Activated T-cell treated with anti-CD3 and anti-CD28 coated beads, Interleukin-2, amount 50 U/mL, for 4 hours (primary cell): ENCODE data around the gene HS6ST2. TPM values are rescaled to one million over a fixed set of nuclear protein-coding genes. Genes with fewer than 3 reads are reported as not detected.

ENCODE experiments used
- ATAC-seq, 2 donors: fragments of 200-7000 bp; cut with Tn5 transposase; one replicate each; pipeline ENCODE4 v1.10.0; 2021
- DNase-seq: peaks from one replicate; pipeline ENCODE4 v3.0.0-alpha.2; 2020
- H3K27me3 Mint-ChIP-seq: one replicate; pipeline ENCODE4 v1.8.0; 2021; ENCODE audit warnings: low read depth, mixed read lengths
- H3K36me3 Mint-ChIP-seq: one replicate; pipeline ENCODE4 v1.8.0; 2022; ENCODE audit warnings: mixed read lengths; ENCODE audit not compliant: insufficient read depth
- H3K4me1 Mint-ChIP-seq: one replicate; pipeline ENCODE4 v1.8.0; 2021; ENCODE audit warnings: low read depth, mixed read lengths
- H3K4me3 Mint-ChIP-seq: one replicate; pipeline ENCODE4 v1.8.0; 2021; ENCODE audit warnings: mild to moderate bottlenecking, moderate library complexity, mixed read lengths
- H3K9me3 Mint-ChIP-seq: one replicate; pipeline ENCODE4 v1.8.0; 2021; ENCODE audit warnings: mixed read lengths
- total RNA-seq, 3 donors: library from RNA; stranded (reverse); gene quantifications; one replicate each; pipeline ENCODE4 v1.2.1, GENCODE V29; 2021

The HS6ST2 gene
- total RNA-seq, 3 donors from 2014 or later = 0.63 to 1.4 (median 0.89) TPM

GRCh38 chrX:132774010-132774714 lies 184.3 kb downstream of the HS6ST2 start:
- Mint-ChIP-seq H3K4me1 (peaks cover 12% of the 10 kb centered on the region), H3K4me3 (no peak overlapping the region), H3K27me3 (no peaks in the 10 kb centered on the region), H3K36me3 (no peaks in the 10 kb centered on the region), H3K9me3 (no peaks in the 10 kb centered on the region)
- DNase-seq (no peak), ATAC-seq (no peak)

GRCh38 chrX:132769609-132770008 lies 188.8 kb downstream of the HS6ST2 start:
- H3K4me3 Mint-ChIP-seq = no peak overlapping the region
- no peaks in the 10 kb centered on the region for H3K27me3 Mint-ChIP-seq
- H3K4me1 Mint-ChIP-seq = no peaks in the 10 kb centered on the region
- H3K9me3 Mint-ChIP-seq = no peaks in the 10 kb centered on the region
- ATAC-seq = no peak
- no peaks in the 10 kb centered on the region for H3K36me3 Mint-ChIP-seq
- no peak for DNase-seq

- Mint-ChIP-seq H3K4me1 (no peaks in the 10 kb centered on the region), H3K27me3 (no peaks in the 10 kb centered on the region), H3K4me3 (no peak overlapping the region), H3K9me3 (no peaks in the 10 kb centered on the region), H3K36me3 (no peaks in the 10 kb centered on the region)
- ATAC-seq (no peak), DNase-seq (no peak)
Measured at GRCh38 chrX:132766452-132766851, 192.0 kb downstream of the HS6ST2 start.

- Mint-ChIP-seq H3K4me1 (no peaks in the 10 kb centered on the region), H3K36me3 (no peaks in the 10 kb centered on the region), H3K9me3 (no peaks in the 10 kb centered on the region), H3K27me3 (no peaks in the 10 kb centered on the region), H3K4me3 (no peak overlapping the region)
- no peak for ATAC-seq
- DNase-seq = no peak
Measured at GRCh38 chrX:132763528-132763927, 194.9 kb downstream of the HS6ST2 start.

- Mint-ChIP-seq H3K4me3 (no peak overlapping the region), H3K27me3 (no peaks in the 10 kb centered on the region), H3K9me3 (no peaks in the 10 kb centered on the region), H3K36me3 (no peaks in the 10 kb centered on the region), H3K4me1 (no peaks in the 10 kb centered on the region)
- ATAC-seq (no peak), DNase-seq (no peak)
Measured at GRCh38 chrX:132758759-132759158, 199.7 kb downstream of the HS6ST2 start.

GRCh38 chrX:132757066-132757623 lies 201.3 kb downstream of the HS6ST2 start:
- ATAC-seq (no peak), DNase-seq (no peak)
- H3K36me3 Mint-ChIP-seq = no peaks in the 10 kb centered on the region
- no peaks in the 10 kb centered on the region for H3K27me3 Mint-ChIP-seq
- no peaks in the 10 kb centered on the region for H3K9me3 Mint-ChIP-seq
- no peak overlapping the region for H3K4me3 Mint-ChIP-seq
- H3K4me1 Mint-ChIP-seq = no peaks in the 10 kb centered on the region

GRCh38 chrX:132756439-132756838 lies 202.0 kb downstream of the HS6ST2 start:
- ATAC-seq (no peak), DNase-seq (no peak)
- H3K36me3 Mint-ChIP-seq = no peaks in the 10 kb centered on the region
- H3K4me3 Mint-ChIP-seq = no peak overlapping the region
- H3K4me1 Mint-ChIP-seq = no peaks in the 10 kb centered on the region
- H3K27me3 Mint-ChIP-seq = no peaks in the 10 kb centered on the region
- no peaks in the 10 kb centered on the region for H3K9me3 Mint-ChIP-seq

GRCh38 chrX:132751063-132751690 lies 207.3 kb downstream of the HS6ST2 start:
- DNase-seq = no peak
- ATAC-seq = no peak
- Mint-ChIP-seq H3K4me1 (no peaks in the 10 kb centered on the region), H3K36me3 (no peaks in the 10 kb centered on the region), H3K4me3 (no peak overlapping the region), H3K27me3 (no peaks in the 10 kb centered on the region), H3K9me3 (no peaks in the 10 kb centered on the region)

GRCh38 chrX:132750331-132751062 lies 207.9 kb downstream of the HS6ST2 start:
- no peaks in the 10 kb centered on the region for H3K9me3 Mint-ChIP-seq
- no peaks in the 10 kb centered on the region for H3K4me1 Mint-ChIP-seq
- DNase-seq = no peak
- no peaks in the 10 kb centered on the region for H3K36me3 Mint-ChIP-seq
- H3K4me3 Mint-ChIP-seq = no peak overlapping the region
- H3K27me3 Mint-ChIP-seq = no peaks in the 10 kb centered on the region
- ATAC-seq = no peak

GRCh38 chrX:132749406-132749805 lies 209.0 kb downstream of the HS6ST2 start:
- no peak for ATAC-seq
- H3K4me3 Mint-ChIP-seq = no peak overlapping the region
- no peaks in the 10 kb centered on the region for H3K27me3 Mint-ChIP-seq
- H3K4me1 Mint-ChIP-seq = no peaks in the 10 kb centered on the region
- H3K36me3 Mint-ChIP-seq = no peaks in the 10 kb centered on the region
- no peak for DNase-seq
- no peaks in the 10 kb centered on the region for H3K9me3 Mint-ChIP-seq

GRCh38 chrX:132748909-132749308 lies 209.5 kb downstream of the HS6ST2 start:
- H3K9me3 Mint-ChIP-seq = no peaks in the 10 kb centered on the region
- ATAC-seq = no peak
- DNase-seq = no peak
- no peaks in the 10 kb centered on the region for H3K36me3 Mint-ChIP-seq
- H3K27me3 Mint-ChIP-seq = no peaks in the 10 kb centered on the region
- H3K4me1 Mint-ChIP-seq = no peaks in the 10 kb centered on the region
- H3K4me3 Mint-ChIP-seq = no peak overlapping the region

- ATAC-seq = no peak
- Mint-ChIP-seq H3K4me3 (no peak overlapping the region), H3K36me3 (no peaks in the 10 kb centered on the region), H3K27me3 (no peaks in the 10 kb centered on the region), H3K4me1 (no peaks in the 10 kb centered on the region), H3K9me3 (no peaks in the 10 kb centered on the region)
- no peak for DNase-seq
Measured at GRCh38 chrX:132748268-132748667, 210.2 kb downstream of the HS6ST2 start.

GRCh38 chrX:132745593-132745992 lies 212.8 kb downstream of the HS6ST2 start:
- Mint-ChIP-seq H3K27me3 (no peaks in the 10 kb centered on the region), H3K36me3 (no peaks in the 10 kb centered on the region), H3K4me1 (peaks cover 5% of the 10 kb centered on the region), H3K4me3 (no peak overlapping the region), H3K9me3 (no peaks in the 10 kb centered on the region)
- DNase-seq = no peak
- ATAC-seq = no peak

- H3K9me3 Mint-ChIP-seq = no peaks in the 10 kb centered on the region
- DNase-seq = no peak
- no peak overlapping the region for H3K4me3 Mint-ChIP-seq
- no peaks in the 10 kb centered on the region for H3K27me3 Mint-ChIP-seq
- ATAC-seq = no peak
- no peaks in the 10 kb centered on the region for H3K36me3 Mint-ChIP-seq
- peaks cover 5% of the 10 kb centered on the region for H3K4me1 Mint-ChIP-seq
Measured at GRCh38 chrX:132744470-132744869, 214.0 kb downstream of the HS6ST2 start.
